ENCODE measurements around the gene PIBF1.

- TF ChIP-seq, protein P1, sequence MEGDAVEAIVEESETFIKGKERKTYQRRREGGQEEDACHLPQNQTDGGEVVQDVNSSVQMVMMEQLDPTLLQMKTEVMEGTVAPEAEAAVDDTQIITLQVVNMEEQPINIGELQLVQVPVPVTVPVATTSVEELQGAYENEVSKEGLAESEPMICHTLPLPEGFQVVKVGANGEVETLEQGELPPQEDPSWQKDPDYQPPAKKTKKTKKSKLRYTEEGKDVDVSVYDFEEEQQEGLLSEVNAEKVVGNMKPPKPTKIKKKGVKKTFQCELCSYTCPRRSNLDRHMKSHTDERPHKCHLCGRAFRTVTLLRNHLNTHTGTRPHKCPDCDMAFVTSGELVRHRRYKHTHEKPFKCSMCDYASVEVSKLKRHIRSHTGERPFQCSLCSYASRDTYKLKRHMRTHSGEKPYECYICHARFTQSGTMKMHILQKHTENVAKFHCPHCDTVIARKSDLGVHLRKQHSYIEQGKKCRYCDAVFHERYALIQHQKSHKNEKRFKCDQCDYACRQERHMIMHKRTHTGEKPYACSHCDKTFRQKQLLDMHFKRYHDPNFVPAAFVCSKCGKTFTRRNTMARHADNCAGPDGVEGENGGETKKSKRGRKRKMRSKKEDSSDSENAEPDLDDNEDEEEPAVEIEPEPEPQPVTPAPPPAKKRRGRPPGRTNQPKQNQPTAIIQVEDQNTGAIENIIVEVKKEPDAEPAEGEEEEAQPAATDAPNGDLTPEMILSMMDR (conservative IDR thresholded peaks at IDR 0.05 in 1 of 2, IDR thresholded peaks at IDR 0.05 in 1 of 2; ENCODE audit: extremely low read depth in 1 of 2, insufficient read depth in 1 of 2, low read depth in 1 of 2, low read length in 2 of 2): no peak
- TF ChIP-seq EZH2 (IDR thresholded peaks at IDR 0.05; ENCODE audit: borderline replicate concordance, low read length): no peak
Observed at GRCh38 chr13:72960541-72960940, 178.6 kb downstream of the PIBF1 start.

Data from mammary epithelial cell (primary cell).